ENCODE measurements around the gene NRXN3. TPM values are rescaled to one million over a fixed set of nuclear protein-coding genes. Genes with fewer than 3 reads are reported as not detected.
"Not testable (repeated sequence)": the region's sequence is repeated elsewhere in the genome, so short reads cannot be mapped to it uniquely, and the experiment has no call there.

The NRXN3 gene
- total RNA-seq, 1 experiment from 2014 or later = 0.07 TPM

DNA sequence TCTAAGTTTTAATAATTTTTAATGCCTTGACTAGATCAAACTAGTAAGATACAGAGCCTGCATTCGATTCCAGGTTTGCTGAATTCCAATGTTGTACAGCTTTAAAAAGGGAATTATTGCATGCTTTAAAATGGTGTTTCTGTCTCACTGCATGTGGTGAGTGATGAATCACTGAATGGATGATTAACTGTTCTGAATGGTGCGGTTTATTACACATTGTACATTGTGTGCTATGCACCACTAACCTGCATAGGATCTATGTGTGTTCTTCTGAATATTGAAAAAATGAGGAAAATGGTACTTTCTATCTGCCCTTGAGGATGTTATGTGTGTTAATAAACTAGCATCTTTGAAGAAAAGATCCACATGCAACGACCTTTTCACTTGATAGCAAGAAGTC, 231.7 kb downstream of the NRXN3 start:
- H3K9me3 ChIP-seq = no peaks in the 10 kb centered on the region
- H3K27me3 ChIP-seq = no peaks in the 10 kb centered on the region
- no peak overlapping the region for H3K4me3 ChIP-seq
- DNase-seq = no peak
- H3K36me3 ChIP-seq = no peaks in the 10 kb centered on the region

DNA sequence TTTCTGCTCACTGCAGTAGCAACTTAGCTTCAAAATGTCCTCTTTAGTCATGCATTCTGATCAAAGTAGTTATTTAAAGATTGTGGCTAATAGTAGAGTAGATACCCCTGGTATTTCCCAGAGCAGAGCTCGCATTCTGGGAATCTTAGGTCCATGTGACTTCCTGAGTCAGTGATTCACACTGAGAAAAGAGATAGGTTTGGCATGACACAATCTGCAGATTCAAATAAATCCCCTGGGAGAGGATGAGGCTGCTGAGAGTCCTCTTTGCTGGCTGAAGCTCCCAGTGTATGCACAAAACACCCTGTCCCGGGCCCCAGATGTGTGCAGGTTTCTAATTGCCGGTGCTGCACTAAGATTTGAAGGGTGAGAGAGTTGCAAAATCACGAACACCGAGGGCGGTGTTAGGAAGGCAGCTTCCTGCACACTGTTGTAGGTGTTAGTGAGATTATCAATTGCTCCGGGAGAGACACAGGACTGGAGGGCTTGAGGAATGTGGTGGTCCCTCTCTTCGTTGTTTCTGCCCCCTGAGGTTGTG, 233.2 kb downstream of the NRXN3 start:
- no peaks in the 10 kb centered on the region for H3K36me3 ChIP-seq
- no peaks in the 10 kb centered on the region for H3K27me3 ChIP-seq
- H3K4me3 ChIP-seq = no peak overlapping the region
- H3K9me3 ChIP-seq = no peaks in the 10 kb centered on the region
- DNase-seq = no peak

DNA sequence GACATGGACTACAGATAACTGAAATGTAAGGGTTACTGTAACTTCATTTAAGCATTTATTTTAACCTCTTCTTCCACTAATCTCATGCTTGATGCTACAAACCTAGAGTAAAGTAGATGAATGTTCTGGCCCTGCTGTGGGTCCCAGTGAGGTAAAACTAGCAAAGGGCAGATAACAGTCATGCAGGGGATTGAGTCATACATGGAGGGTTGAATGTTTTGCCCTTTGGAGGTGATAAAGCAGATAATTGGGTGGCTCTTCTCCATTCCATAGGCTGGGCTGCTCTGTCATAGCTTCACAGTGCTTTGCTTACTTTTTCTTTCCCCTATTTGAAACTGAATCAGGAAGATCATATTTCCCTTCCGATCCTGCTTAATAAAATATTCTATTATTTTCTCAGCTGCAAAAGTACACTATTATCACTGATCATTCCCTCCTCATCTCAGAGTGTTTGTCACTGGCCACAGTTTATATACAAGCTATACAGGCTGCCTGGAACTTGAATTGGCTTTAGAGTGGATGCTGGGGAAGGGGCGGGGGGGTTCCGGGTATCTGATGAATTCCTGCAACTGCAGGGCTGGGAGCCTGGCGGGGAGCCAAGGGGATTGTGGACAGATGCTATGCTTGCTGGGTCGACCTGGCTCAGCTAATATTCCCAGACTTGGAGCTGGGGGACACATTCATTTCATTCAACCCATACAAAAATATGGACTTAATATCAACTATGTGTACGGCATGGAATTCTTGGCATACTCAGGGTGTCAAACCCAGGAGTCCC, 235.1 kb downstream of the NRXN3 start:
- H3K36me3 ChIP-seq = no peaks in the 10 kb centered on the region
- no peak overlapping the region for H3K4me3 ChIP-seq
- no peak for DNase-seq
- no peaks in the 10 kb centered on the region for H3K27me3 ChIP-seq
- H3K9me3 ChIP-seq = no peaks in the 10 kb centered on the region

DNA sequence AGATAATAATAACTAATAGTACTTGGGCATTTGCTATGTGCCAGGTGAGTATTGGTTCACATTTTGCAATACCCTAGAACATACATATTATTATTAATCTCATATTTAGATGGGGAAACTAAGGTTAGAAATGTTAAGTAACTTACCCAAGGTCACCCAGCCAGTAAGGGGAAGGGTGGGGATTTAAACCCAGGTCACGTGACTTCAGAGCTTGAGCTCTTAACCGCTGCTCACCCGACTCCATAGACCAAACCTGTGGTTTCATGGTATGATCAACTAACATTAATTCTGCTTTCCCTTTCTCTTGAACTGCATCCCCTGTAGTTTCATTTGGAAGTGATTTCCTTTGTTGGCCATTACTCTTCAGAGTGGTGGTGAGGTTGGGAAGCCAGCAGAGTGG, 242.3 kb downstream of the NRXN3 start:
- DNase-seq = no peak
- Histone ChIP-seq H3K27me3 (no peaks in the 10 kb centered on the region), H3K36me3 (no peaks in the 10 kb centered on the region), H3K4me3 (no peak overlapping the region), H3K9me3 (no peaks in the 10 kb centered on the region)

DNA sequence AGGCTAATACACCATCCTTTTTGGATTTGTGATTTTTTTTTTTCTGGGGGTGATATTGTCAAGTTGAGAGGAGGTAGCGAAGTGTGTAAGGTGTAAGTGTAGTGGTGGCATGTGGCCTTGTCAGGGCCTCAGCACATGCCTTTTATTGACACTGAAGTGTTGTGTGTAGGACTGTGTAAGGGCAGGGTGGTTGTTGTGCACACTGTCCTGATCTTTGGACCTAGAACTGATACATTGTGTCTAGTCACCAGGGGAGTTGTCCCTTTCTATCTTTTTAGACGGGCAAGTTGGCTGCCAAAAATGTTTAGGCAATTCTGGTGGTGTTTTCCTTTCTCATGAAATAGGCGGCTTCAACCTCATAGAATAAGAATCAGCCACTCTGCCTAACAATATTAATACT, 244.0 kb downstream of the NRXN3 start:
- no peak for DNase-seq
- H3K4me3 ChIP-seq = no peak overlapping the region
- H3K27me3 ChIP-seq = no peaks in the 10 kb centered on the region
- no peaks in the 10 kb centered on the region for H3K9me3 ChIP-seq
- no peaks in the 10 kb centered on the region for H3K36me3 ChIP-seq

DNA sequence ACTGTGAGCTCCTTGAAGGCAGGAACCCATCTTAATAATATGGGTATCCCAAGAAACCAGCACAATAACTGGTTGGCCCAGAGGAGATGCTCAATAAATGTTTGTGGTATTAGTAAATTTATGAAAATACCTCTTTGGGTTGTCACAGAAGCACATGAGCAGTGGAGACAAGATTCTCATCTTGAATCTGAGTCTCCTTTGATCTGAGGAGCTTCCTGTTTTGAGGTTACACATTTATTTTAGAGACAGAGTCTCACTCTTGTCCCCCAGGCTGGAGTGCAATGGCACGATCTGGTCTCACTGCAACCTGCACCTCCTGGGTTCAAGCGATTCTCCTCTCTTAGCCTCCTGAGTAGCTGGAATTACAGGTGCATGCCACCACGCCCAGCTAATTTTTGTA, 247.4 kb downstream of the NRXN3 start:
- H3K9me3 ChIP-seq = no peaks in the 10 kb centered on the region
- H3K27me3 ChIP-seq = no peaks in the 10 kb centered on the region
- H3K4me3 ChIP-seq = no peak overlapping the region
- H3K36me3 ChIP-seq = no peaks in the 10 kb centered on the region
- DNase-seq = no peak

DNA sequence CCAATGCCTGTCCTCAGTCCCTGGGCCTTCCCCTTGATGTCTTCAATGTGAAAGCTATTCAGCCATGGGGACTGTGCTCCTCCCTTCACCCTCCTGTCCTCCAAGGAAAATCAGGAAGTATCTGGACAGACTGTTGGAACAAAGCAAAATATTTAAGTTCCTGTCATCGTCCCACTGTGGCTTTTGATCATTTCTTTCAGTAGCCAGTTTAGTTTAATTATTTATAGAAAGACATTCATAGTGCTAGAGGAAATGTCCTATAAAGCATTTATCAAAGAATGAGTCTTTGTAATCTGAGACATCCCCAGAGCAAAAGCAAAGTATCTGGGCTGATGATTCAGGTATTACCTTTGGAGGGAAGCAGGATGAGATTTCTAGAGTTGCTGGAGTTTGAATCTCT, 254.1 kb downstream of the NRXN3 start:
- Histone ChIP-seq H3K4me3 (no peak overlapping the region), H3K36me3 (no peaks in the 10 kb centered on the region), H3K27me3 (no peaks in the 10 kb centered on the region), H3K9me3 (no peaks in the 10 kb centered on the region)
- DNase-seq = no peak

DNA sequence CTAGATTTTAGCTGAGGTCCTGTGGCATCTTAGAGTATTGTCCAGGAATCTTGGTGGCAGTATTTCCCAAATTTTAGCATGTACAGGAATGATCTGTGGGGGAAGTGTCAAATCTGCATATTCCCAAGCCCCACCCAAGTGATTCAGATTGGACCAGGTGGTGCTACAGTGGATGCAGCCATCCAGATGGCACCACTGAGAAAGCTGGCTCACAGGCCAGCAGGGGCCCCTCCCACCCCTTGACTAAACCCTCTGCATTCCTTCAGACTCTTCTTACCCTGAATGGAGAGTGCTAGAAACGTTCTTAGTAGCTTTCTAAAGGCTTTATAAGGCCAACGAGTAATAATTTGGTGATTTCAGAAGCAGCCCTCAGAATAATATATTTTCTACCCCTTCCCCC, 255.2 kb downstream of the NRXN3 start:
- no peak for DNase-seq
- no peaks in the 10 kb centered on the region for H3K27me3 ChIP-seq

DNA sequence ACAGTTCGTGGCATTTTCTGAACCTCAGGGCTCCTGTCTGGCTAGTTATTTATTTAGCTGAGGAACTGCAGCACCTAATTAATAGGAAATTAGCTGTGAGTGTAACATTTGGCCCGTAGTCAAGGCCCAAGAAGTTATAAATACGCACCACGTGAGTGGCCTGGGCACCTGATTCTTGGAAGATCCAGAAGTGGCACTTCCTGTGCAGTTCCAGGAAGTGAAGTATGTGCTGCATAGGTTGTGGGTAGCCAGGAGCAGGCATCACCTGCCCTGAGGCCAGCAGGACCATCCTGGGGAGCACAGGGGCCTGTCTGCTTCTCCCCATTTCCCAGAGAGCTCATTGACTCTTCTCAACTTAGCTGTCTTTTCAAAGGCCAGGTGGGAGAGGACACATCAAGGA, 255.6 kb downstream of the NRXN3 start:
- H3K36me3 ChIP-seq = no peaks in the 10 kb centered on the region
- DNase-seq = no peak
- no peaks in the 10 kb centered on the region for H3K27me3 ChIP-seq
- H3K4me3 ChIP-seq = no peak overlapping the region
- H3K9me3 ChIP-seq = no peaks in the 10 kb centered on the region

More for the DNA sequence above, 255.2 kb downstream of the NRXN3 start:
- Histone ChIP-seq H3K9me3 (no peaks in the 10 kb centered on the region), H3K36me3 (no peaks in the 10 kb centered on the region), H3K4me3 (no peak overlapping the region)

DNA sequence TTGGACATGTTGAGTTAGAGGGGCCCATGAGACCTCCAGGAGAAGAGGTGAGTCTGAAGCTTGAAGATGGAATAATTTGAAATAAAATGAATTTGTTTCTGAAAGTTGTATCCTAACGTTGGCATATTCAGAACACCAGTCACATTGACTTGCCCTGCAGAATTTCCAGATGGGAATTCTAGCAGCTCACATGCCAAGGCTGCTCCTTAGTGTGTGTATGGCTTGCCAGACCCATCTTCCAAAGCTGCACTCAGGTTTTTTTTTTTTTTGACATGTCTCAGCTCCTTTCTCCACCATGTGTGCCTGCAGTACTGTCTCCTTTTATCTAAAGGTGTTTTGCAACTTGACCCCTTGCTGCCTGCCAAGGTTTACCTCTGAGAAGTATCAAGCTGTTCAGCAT, 261.9 kb downstream of the NRXN3 start:
- no peaks in the 10 kb centered on the region for H3K27me3 ChIP-seq
- H3K36me3 ChIP-seq = no peaks in the 10 kb centered on the region
- H3K4me3 ChIP-seq = no peak overlapping the region
- no peaks in the 10 kb centered on the region for H3K9me3 ChIP-seq
- DNase-seq = no peak

DNA sequence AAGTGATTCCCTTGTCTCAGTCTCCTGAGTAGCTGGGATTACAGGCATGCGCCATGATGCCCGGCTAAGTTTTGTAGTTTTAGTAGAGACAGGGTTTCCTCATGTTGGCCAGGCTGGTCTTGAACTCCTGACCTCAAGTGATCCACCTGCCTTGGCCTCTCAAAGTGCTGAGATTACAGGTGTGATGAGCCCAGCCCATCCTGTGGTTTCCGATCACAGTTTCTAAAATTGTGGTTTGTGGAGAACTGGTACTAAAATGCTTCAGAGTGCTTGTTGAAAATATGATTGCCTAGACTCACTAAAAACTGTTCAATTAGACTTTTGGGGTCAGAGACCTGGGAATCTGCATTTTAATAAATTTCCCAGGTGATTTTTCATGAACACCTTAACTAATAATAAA, 267.3 kb downstream of the NRXN3 start:
- not testable (repeated sequence) for H3K4me3 ChIP-seq, DNase-seq, H3K36me3 ChIP-seq, H3K9me3 ChIP-seq, H3K27me3 ChIP-seq

DNA sequence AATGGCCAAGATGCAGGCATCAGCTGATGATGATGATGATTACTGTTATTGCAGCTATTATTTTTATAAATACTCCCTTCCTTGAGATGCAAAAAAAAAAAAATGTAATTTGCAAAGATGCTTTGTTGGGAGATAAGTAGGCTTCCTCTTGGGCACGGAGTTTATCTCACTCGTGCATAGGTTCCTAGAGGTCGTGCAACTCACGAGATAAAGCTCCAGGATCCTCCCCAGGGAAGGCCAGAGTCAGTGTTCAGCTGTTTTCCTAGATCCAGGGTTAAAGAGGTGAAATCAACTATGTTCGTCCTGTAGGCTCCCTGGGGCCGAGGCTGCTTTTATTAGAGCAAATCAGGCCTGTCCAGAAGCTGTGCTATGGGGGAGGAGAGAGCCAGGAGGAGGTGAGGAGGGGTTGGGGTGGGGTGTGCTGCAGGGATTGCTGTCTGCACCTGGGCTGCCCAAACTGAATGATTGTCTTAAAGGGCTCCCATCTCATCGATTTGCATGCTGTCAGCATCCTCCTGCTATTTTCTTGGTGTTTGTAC, 270.3 kb downstream of the NRXN3 start:
- Histone ChIP-seq H3K36me3 (no peaks in the 10 kb centered on the region), H3K27me3 (no peaks in the 10 kb centered on the region), H3K9me3 (no peaks in the 10 kb centered on the region), H3K4me3 (no peak overlapping the region)
- no peak for DNase-seq

DNA sequence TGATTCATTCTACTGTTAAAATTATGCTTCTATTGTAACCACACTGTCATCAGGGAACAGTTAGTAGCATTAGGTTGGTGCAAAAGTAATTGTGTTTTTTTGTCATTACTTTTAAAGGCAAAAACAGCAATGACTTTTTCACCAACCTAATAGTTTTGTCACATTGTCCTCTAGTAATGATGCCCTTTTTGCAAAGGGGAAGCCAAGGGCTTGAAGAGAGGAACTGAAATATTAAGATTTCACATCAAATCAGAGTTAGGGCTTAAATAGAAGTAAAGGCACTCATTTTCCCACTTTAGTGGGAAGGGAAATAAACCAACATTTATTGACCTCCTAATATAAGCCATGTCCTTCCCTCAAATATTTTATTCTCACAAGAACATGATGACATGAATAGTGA, 273.7 kb downstream of the NRXN3 start:
- no peaks in the 10 kb centered on the region for H3K9me3 ChIP-seq
- H3K27me3 ChIP-seq = no peaks in the 10 kb centered on the region
- H3K36me3 ChIP-seq = no peaks in the 10 kb centered on the region
- no peak overlapping the region for H3K4me3 ChIP-seq
- DNase-seq = no peak

DNA sequence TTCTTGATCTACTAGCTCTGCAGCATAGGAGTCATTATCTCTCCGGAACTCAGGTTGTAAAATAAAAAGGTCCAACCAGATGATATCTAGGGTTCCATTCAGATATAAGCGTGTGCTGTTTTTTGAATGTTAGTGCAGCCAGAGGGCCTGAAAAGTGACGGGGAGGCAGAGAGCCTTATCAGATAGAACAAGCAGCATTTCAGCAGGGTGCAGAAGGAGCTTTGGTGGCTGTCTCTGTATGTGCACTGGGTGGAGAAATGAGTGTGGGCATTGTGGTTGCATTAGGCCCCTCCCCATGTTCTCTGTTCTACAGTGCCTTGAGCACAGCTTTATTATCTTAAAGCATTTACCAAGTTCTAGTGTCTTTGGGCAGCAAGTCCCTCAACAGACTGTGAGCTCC, 275.1 kb downstream of the NRXN3 start:
- H3K36me3 ChIP-seq = no peaks in the 10 kb centered on the region
- H3K9me3 ChIP-seq = no peaks in the 10 kb centered on the region
- no peak overlapping the region for H3K4me3 ChIP-seq
- DNase-seq = no peak
- no peaks in the 10 kb centered on the region for H3K27me3 ChIP-seq

DNA sequence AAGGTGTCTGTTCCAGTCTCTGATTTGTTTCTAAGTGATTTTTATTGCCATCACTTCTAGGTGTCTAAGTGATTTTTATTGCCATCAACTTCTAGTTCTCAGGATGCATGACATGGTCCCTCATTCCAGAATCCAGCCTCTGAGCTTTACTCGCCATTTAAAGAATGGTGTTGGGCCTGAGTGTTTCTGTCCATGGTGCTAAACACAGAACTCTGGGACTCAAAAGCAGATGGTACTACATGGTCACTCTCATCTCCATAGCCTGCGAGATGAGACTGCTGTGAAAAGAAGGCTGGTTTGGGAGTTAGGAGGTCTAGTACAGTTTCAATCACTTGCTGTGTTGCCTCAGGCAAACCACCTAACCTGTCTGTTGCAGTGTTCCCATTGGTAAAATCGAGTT, 276.6 kb downstream of the NRXN3 start:
- Histone ChIP-seq H3K36me3 (no peaks in the 10 kb centered on the region), H3K9me3 (no peaks in the 10 kb centered on the region), H3K4me3 (no peak overlapping the region), H3K27me3 (no peaks in the 10 kb centered on the region)
- no peak for DNase-seq

DNA sequence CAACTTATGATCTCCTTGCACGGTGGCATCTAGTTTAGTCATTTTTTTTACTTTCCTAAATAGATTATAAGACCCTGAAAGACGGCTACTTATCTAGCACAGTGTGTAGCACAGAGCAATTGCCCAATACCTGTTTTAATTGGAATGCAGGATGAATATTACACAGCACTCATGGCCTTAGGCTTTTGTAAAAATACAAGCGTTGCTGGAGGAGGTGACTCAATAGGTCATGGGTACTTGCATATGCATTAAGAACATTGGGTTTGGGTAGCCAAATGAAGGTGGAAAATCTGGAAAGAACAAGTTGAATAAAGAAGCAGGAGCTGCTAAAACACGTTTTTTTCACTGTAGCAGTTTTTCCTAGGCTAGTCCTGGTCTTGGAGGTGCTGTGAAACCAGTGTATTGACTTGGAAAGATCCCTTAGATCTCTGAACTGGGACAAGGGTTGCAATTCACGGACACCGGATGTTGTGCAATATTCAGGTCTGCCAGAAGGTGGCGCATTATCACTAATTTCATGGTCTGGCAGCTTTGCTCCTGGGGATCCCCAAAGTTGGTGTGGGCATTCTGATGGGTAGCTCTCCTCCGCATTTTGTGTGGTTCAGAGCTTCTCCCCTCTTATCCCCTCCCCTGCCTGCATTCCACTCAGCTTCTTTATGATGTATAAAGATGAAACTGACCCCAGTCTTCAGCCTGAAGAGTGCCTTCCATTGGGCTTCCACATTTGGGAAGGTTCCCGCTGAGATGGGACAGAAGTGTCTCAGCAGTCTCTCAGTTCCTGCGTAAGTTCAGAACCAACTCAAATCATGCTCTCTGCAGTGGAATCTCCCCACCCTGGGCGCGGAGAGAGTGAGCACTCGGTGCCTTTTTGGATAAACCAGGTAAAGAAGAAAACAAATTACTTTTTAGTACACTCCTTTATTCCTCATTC, 278.3 kb downstream of the NRXN3 start:
- H3K36me3 ChIP-seq = no peaks in the 10 kb centered on the region
- no peaks in the 10 kb centered on the region for H3K9me3 ChIP-seq
- no peaks in the 10 kb centered on the region for H3K27me3 ChIP-seq
- peak; percentile 1 for DNase-seq
- no peak overlapping the region for H3K4me3 ChIP-seq

DNA sequence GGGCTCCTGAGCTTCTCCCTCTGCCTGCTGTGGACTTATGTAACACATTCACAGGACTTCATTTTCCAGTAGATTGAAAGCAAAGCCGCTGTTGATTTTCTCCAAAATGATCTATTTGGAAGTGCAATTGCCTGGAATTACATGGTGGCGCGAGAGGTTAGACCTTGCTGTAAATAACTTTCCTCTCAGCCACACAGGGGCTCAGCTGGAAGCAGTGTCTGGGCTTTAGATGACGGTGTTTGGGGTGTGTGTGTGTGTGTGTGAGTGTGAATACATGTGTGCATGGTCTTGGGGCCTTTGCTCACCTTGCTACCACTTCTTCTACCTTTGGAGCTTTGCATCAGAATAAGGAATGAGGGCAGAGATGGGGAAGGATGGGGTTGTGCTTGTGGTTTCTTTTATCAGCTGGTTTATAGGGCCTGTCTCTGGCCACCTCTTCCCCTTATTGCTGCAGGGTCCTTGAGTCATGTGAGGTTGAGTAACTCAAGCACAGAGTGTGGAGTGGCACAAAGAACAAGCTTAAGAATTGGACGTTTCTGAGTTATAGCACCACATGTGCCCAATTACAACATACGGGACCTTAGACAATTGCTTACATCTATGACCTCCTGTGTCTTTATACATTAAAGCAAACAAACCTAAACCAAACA, 280.6 kb downstream of the NRXN3 start:
- Histone ChIP-seq H3K4me3 (no peak overlapping the region), H3K9me3 (no peaks in the 10 kb centered on the region), H3K36me3 (no peaks in the 10 kb centered on the region), H3K27me3 (no peaks in the 10 kb centered on the region)
- no peak for DNase-seq

Measured in MG63 (cell line).